ENCODE results near the gene EPHA6. TPM values are rescaled to one million over a fixed set of nuclear protein-coding genes. Genes with fewer than 3 reads are reported as not detected.

EPHA6 gene
- total and polyA plus RNA-seq, 9 of the 15 experiments (the other 6 are each of a cell fraction or from before 2014, with no cell fraction given), result not detected

DNA sequence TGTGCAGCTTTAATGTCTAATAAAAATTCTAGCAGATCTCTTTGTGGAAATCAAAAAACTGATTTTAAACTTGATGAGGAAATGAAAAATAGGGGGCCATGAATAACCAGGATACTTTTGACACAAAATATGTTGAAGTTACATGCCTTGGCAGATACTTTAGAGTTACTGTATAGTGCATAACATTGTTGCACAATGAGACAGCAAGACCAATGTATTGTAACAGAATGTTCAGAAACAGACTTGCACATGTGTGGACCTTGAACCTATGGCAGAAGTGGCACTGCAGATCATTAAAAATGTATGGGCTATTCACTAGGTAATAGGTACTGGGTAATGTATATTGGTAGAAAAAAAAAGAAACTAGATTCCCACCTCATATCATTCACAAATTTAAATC lies 607.2 kb downstream of the EPHA6 start:
- H3K79me2 ChIP-seq (ENCODE audit: control insufficient read depth, insufficient read depth, low read length), result no peaks in the 10 kb centered on the region
- H3K4me3 ChIP-seq, result no peak overlapping the region
- ATAC-seq (no peak), DNase-seq (ENCODE audit: extremely low read depth in 1 of 4, low spot score in 3 of 4) (no peak), FAIRE-seq (no peak)
- CTCF ChIA-PET (ENCODE audit: low intra/inter-chr PET ratio), result no interaction called here
- H3K9me1 ChIP-seq (ENCODE audit: control insufficient read depth, insufficient read depth, low read length), result no peaks in the 10 kb centered on the region
- no peak overlapping the region for H3K27ac ChIP-seq (ENCODE audit: extremely low read depth, low read depth, low read length)
- H3K9me3 ChIP-seq (replicated peaks; ENCODE audit: control insufficient read depth, insufficient read depth, low read depth, low read length), result no peaks in the 10 kb centered on the region
- no peaks in the 10 kb centered on the region for H3K36me3 ChIP-seq (ENCODE audit: control insufficient read depth, insufficient read depth, low read length)
- TF ChIP-seq, protein P1, sequence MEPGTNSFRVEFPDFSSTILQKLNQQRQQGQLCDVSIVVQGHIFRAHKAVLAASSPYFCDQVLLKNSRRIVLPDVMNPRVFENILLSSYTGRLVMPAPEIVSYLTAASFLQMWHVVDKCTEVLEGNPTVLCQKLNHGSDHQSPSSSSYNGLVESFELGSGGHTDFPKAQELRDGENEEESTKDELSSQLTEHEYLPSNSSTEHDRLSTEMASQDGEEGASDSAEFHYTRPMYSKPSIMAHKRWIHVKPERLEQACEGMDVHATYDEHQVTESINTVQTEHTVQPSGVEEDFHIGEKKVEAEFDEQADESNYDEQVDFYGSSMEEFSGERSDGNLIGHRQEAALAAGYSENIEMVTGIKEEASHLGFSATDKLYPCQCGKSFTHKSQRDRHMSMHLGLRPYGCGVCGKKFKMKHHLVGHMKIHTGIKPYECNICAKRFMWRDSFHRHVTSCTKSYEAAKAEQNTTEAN (CRISPR knock-in tag; IDR thresholded peaks at IDR 0.05), result no peak
- TF ChIP-seq ZNF76 (CRISPR knock-in tag; IDR thresholded peaks at IDR 0.05; ENCODE audit: borderline replicate concordance) (no peak), ZNF696 (CRISPR knock-in tag; conservative IDR thresholded peaks at IDR 0.05) (no peak), ZNF644 (tag; IDR thresholded peaks at IDR 0.05; ENCODE audit: low read depth) (no peak), ZNF707 (CRISPR knock-in tag; conservative IDR thresholded peaks at IDR 0.05) (no peak), SMAD4 (CRISPR knock-in tag; conservative IDR thresholded peaks at IDR 0.05) (no peak), POLR2AphosphoS2 (IDR thresholded peaks at IDR 0.05; ENCODE audit: low read length) (no peak), JUNB (CRISPR knock-in tag; conservative IDR thresholded peaks at IDR 0.05) (no peak), ZSCAN29 (IDR thresholded peaks at IDR 0.05) (no peak), ZNF253 (CRISPR knock-in tag; conservative IDR thresholded peaks at IDR 0.05) (no peak)
- TF ChIP-seq, protein P2, sequence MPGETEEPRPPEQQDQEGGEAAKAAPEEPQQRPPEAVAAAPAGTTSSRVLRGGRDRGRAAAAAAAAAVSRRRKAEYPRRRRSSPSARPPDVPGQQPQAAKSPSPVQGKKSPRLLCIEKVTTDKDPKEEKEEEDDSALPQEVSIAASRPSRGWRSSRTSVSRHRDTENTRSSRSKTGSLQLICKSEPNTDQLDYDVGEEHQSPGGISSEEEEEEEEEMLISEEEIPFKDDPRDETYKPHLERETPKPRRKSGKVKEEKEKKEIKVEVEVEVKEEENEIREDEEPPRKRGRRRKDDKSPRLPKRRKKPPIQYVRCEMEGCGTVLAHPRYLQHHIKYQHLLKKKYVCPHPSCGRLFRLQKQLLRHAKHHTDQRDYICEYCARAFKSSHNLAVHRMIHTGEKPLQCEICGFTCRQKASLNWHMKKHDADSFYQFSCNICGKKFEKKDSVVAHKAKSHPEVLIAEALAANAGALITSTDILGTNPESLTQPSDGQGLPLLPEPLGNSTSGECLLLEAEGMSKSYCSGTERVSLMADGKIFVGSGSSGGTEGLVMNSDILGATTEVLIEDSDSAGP (CRISPR knock-in tag; IDR thresholded peaks at IDR 0.05), result no peak
- no peaks in the 10 kb centered on the region for H3K4me1 ChIP-seq (replicated peaks in 1 of 2; ENCODE audit: control insufficient read depth in 2 of 2, insufficient read depth in 2 of 2, low read length in 2 of 2)
- BruUV-seq (replicated peaks), result no TSS peak
- no peaks in the 10 kb centered on the region for H3K27me3 ChIP-seq (ENCODE audit: control insufficient read depth in 2 of 2, insufficient read depth in 2 of 2, low read length in 2 of 2)
- intact Hi-C loops (cut with micrococcal nuclease) (no loop called here), in situ Hi-C loops (cut with MboI) (no loop called here)
- POLR2A ChIA-PET, result no interaction called here
- H3K4me2 ChIP-seq (ENCODE audit: insufficient read depth, low read length), result no peak overlapping the region
- no peak overlapping the region for H2AFZ ChIP-seq (ENCODE audit: low read depth, low read length)
- H3K9ac ChIP-seq (ENCODE audit: insufficient read depth in 1 of 2, low read depth in 2 of 2, low read length in 2 of 2), result no peak overlapping the region
- no peaks in the 10 kb centered on the region for H4K20me1 ChIP-seq (replicated peaks; ENCODE audit: control insufficient read depth, insufficient read depth, low read length)

Measured in K562 (cell line).